GM19238 (cell line): ENCODE data around the gene PGC.

Source experiments
- DNase-seq: peaks from one replicate; pipeline ENCODE4 v3.0.0; 2011; ENCODE audit warnings: low spot score; ENCODE audit not compliant: insufficient read length

The PGC gene

GRCh38 chr6:41715795-41716515 lies 31.2 kb downstream of the PGC start:
- DNase-seq, result no peak

GRCh38 chr6:41714556-41715273 lies 32.5 kb downstream of the PGC start:
- no peak for DNase-seq

- DNase-seq, result no peak
Observed at GRCh38 chr6:41713650-41714291, 33.4 kb downstream of the PGC start.

- DNase-seq, result no peak
Observed at GRCh38 chr6:41713159-41713649, 34.0 kb downstream of the PGC start.

GRCh38 chr6:41712651-41713103 lies 34.5 kb downstream of the PGC start:
- DNase-seq, result no peak

GRCh38 chr6:41711323-41712038 lies 35.7 kb downstream of the PGC start:
- DNase-seq, result no peak

- DNase-seq, result no peak
Observed at GRCh38 chr6:41709375-41709774, 37.8 kb downstream of the PGC start.

GRCh38 chr6:41708856-41709255 lies 38.3 kb downstream of the PGC start:
- DNase-seq, result no peak

- DNase-seq, result no peak
Observed at GRCh38 chr6:41707565-41708200, 39.5 kb downstream of the PGC start.

- DNase-seq, result no peak
Observed at GRCh38 chr6:41706876-41707564, 40.2 kb downstream of the PGC start.

- peak; percentile 89 for DNase-seq
Observed at GRCh38 chr6:41705996-41706835, 41.0 kb downstream of the PGC start.

GRCh38 chr6:41705311-41705995 lies 41.7 kb downstream of the PGC start:
- no peak for DNase-seq

GRCh38 chr6:41704656-41705310 lies 42.4 kb downstream of the PGC start:
- DNase-seq, result no peak

GRCh38 chr6:41704028-41704427 lies 43.2 kb downstream of the PGC start:
- DNase-seq, result no peak

- no peak for DNase-seq
Observed at GRCh38 chr6:41702771-41703494, 44.3 kb downstream of the PGC start.

- DNase-seq, result no peak
Observed at GRCh38 chr6:41702089-41702745, 45.0 kb downstream of the PGC start.
